Measurements from ENCODE around the gene CPEB3.
A peak's percentile ranks its signal among the peaks of the same experiment; 100 is the strongest.
"Not testable (repeated sequence)": the region's sequence is repeated elsewhere in the genome, so short reads cannot be mapped to it uniquely, and the experiment has no call there.

CPEB3 gene

DNA sequence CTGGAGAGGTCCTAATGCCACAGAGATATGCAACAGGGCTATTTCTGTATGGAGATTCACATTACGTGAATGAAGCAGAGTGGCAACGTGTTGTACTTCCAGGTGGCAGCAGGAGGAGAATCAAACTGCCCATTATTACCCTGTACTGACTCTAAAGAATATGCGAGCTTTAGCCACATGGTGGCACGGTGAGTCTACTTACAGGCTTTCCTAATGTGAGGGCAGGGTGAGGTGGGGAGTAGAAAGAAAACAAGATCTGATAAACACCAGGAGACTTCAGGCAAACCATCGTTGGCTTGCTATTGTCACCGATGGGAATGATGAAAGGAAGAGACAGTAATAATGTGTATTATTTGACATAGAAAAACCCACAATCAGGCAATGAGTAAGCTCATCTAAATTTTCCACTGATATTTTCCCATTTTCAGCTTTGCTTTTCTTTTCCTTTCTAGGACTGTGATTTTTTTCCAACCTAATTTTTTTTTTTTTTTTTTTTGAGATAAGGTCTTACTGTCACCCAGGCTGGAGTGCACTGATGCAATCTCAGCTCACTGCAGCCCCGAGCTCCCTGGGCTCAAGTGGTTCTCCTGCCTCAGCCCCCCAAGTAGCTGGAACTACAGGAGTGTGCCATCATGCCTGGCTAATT is 203.0 kb downstream of the CPEB3 start:
- DNase-seq = peak; percentile 85

DNA sequence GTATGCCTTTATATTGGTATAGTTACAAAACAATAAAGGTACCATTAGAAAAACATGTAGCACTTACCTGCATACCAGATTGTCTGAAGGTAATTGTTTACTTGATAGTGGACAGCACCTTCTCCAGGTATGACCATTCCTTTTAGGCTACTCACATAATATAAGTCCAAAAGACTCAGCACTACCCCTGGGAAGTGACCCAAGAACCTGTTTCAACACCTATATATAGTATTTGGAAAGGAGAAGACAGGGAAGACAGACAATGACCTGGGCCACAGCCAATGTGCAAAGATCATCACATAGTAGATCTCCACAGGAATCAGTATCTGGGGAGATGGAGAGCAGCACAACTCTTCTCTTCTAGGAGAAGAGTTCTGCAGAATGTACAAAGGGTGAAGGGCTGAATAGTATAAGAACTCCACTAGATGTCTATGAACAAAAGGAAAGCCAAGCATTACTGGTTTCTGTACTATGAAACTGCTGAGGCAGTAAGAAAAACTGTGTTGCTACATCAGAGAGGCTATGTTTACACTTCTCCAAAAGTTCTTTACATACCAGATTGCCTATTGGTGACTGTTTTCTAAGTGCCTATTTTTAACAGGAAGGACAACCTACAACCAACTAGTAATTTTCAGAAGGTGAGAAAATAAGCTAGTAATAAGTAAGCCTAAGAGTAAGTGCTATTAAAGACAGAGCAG is 208.1 kb downstream of the CPEB3 start:
- no peak for DNase-seq

DNA sequence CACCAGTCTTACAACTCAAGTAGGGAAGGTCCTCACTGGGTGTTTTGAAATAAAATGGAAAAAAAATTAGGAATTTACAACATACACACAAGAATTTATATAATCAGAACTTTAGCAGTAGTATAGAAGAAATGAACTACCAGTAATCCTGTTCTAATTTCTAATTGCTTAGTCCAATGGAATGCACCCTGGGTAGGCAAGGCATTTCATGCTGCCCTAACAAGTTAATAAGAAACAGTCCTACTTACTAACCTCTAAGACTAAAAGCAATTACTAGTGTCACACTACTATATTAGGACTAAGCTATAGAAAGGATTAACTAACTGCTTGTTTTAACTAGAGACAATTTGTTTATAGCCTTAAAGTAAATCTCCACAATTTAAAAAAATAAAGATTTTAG is 209.2 kb downstream of the CPEB3 start:
- no peak for DNase-seq

DNA sequence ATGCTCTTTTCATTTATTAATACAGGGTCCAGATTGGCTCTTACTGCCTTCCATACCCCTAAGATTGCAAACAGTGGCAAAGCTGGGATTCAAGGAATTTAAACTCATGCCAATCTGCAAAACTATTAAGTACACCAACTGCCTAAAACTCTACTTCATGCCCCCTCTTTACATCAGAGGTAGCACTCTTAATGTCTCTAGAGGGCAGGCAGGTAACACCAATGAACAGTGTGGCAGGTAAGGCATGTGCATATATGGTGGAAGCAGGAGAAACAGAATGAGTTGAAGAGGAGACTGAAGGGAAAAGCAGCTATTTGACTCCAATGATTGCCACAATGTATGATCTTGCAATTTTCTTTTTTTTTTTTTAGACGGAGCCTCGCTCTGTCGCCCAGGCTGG is 210.6 kb downstream of the CPEB3 start:
- DNase-seq = no peak

DNA sequence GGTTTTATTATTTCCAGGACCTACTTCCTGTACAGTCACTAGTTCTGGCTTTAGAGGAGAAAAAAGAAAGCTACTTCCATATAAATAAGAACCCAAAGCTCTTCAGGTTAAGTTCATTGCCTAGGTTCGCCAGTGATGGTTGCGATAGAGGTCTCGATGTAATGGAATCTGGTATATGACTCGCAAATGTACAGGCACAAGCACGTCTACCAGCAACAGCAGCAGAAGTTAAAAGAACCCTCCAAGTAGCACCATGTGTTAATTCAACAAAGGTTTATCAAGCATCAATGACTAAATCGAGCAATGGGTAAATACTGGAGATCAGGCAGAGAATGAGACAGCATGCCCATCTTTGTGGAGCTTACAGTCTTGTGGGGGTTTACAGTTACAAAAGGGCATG is 211.9 kb downstream of the CPEB3 start:
- DNase-seq = no peak

DNA sequence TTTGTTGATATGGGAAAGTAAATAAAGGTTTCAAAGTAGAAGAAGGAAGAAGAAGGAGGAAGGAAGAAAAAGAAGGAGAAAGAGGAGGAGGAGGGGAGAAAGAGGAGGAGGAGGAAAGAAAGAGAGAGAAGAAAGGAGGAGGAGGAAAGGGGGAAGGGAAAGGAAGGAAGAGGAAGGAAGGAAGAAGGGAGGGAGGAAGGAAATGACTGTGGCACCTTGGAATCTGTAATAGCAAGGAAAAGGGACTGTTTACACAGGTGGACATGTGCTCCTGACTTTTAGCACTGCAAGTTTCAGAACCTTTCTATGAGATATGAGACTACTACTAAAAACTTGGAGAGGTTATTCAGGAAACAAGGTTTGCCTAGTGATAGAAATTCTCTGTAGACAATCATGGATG is 214.2 kb downstream of the CPEB3 start:
- DNase-seq = no peak

DNA sequence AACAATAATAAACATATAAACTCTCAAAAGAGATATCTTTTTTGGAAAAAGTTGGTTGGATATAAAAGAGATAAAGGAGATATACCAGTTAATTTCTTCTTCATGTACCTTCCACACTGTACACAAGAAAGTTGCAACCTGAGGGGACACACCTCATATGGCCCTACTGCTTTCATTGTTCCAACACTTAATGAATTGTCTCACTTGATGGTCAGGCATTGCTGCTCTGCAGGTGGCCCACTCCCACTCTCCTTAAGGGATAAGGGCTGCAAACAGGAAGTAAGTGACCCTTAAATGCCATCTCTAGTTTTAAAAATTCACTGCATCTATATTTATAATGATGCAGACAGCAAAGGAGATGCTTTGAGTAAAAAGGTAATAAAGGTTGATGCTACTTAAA is 215.0 kb downstream of the CPEB3 start:
- DNase-seq = no peak

DNA sequence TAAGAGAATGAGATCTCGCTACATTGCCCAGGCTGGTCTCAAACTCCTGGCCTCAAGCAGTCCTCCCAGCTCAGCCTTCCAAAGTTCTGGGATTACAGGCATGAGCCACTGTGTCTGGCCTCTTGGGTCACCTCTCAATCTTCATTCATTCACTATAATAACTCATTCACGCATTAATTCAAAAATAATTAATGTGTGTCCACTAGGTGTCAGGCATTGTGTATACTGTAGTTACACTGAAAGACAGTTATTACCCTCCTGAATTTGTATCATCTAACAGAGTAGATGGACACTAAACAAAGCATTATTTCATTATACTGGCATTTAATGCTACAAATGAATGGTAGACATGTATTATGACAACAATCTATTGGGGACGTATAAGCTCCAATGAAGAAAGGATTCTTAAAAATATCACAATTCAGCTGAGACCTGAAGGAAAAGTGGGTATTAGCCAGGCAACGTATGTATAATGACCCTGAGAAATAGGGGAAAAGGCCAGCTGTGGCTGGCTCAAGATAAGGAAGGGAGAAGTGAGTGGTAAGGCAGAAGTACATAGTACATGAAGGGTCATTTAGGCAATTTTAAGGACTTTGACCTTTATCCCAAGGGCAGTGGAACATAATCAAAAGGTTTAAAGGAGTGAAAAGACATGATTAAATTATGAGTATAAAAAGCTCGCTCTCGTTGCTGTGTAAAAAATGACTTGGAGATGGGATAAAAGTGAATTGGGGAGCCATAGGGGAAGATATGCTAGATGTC is 216.6 kb downstream of the CPEB3 start:
- DNase-seq = no peak

DNA sequence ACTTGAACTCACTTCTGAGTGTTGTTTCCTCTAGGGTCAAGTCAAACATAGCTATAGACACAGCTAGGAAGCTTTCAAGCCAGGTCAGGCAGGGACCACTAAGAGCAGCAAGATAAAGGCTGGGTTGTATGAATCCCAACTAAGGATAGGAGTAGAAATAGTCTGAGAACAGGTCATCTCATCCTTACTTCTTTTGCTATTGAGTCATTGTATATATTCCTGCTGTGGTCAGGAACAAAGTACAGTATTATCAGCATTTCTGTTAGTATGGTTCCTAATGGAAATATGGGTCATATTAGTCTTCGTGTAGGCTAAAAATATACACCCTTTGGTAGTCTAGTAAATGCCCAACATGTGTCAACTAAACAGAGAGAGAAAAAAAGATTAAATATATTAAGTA is 222.0 kb downstream of the CPEB3 start:
- DNase-seq = no peak

DNA sequence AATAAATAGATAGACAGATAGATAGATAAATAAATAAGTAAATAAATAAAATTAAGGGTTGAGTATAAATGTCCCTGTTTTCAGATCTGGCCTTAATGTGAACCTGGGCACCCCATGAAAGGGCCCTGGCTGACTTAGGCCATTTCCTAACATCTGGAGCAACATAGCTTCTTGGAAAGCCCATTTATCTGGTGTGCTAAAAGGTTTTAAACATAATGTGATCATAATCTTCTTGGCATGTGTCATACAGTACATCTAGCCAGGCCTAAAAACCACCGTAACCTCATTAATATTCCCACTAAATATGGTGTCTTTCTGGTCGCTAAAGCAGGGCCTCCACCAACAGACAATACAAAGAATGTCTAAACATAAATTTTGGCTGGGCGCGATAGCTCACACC is 224.5 kb downstream of the CPEB3 start:
- DNase-seq = no peak

DNA sequence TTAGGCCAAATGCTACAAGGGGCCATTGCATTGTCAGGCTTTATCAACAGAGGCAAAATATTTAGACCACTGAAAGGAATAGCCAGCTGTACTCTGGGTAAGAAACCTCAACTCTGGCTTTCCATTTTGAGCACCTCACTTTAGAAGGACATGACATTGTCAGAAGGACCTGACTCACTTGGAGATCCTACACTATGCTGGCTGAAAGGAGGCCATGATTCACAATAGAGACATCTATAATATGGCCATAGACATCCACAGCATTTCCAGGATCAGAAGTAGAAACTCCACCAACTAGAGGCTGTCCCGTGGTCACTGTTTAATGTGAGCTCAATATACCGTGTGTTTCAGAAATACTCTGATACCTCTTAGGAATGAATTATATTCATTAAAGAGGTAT is 226.4 kb downstream of the CPEB3 start:
- DNase-seq = no peak

DNA sequence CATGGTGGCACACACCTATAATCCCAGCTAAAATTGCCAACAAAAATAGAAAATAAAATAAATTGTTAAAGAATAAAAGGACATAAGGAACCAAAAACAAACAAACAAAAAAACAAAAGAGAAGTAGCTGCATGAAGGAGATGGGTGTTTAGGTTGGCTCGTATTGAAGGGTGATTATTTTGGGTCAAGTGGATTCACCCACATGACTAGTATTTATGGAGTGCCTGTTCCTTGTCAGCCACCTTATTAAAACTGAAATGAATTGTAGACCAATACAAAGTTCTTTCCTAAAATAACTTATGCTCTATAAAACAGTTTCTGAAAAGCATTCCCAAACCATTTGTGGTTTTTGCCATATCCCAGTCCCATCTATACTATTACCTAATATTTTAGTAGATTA is 228.6 kb downstream of the CPEB3 start:
- no peak for DNase-seq

DNA sequence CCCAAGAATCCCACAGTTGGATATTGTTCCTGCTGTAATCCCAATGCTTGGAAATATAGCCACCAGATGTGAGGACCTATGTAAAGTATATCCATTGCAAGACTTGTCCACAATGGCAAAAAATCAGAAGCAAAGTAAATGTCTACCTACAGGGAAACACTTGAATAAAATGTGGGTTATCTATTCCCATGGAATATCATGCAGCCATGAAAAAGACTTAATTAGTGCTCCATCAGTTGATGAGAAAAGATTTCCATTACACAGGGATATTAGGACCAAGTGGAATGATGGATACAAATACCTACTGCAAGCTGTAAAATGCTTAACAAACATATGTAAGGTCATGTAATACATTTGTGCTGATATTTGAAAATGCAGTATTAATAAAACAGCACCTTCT is 236.1 kb downstream of the CPEB3 start:
- DNase-seq = no peak

DNA sequence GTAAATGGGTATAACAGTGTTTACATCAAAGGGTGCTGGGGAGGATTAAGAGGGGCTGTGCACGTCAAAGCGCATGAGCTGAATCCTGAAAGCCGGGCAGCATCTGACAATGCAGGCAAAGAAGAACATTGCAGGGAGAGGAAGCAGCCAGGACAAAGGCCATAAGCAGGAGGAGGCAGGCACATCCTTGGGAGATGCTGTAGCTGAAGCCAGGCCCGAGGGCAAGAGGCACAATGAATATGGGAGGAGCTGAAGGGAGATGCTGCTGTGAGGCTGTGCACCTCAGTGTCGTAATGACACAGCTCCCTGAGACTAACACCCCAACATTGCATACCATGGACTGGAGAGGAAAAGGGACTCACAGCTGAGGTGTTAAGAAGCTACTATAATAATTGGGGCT is 238.1 kb downstream of the CPEB3 start:
- DNase-seq = no peak

DNA sequence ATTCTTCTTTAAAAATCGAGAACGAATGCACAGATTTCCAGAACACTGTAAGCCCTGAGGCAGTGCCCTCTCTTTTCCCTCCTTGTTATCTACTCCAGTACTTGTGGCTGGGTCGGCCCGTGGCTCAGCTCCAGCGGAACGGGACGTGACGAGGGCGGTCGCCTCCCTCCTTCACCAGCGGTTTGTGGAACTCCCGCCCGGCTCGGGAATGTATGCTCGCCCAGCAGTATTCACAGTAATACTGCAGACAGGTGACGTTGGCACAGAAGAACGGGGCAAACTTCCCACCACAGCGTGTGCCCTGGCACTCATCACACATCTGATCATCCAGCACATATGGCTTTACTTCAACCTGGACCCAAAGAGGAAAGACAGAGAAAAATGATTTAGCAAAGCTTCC is 238.8 kb downstream of the CPEB3 start:
- no peak for DNase-seq

DNA sequence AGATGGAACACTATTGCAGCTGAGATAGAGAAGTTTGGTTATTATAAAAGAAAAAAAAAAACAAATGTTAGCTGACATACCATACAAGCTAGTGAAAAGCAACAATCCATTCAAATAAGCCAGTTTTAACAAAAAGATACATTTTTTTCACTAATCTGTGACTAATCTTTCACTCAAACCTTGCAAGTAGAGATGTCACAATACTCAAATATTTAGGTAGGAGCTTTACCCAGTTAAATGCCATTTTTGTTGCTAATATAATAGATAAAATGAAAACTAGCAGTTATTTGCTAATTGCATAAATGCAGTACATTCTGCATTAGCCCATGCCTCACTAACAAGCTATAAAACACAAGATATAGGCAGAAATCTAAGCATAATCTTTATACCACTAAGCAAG is 243.7 kb downstream of the CPEB3 start:
- DNase-seq = no peak

DNA sequence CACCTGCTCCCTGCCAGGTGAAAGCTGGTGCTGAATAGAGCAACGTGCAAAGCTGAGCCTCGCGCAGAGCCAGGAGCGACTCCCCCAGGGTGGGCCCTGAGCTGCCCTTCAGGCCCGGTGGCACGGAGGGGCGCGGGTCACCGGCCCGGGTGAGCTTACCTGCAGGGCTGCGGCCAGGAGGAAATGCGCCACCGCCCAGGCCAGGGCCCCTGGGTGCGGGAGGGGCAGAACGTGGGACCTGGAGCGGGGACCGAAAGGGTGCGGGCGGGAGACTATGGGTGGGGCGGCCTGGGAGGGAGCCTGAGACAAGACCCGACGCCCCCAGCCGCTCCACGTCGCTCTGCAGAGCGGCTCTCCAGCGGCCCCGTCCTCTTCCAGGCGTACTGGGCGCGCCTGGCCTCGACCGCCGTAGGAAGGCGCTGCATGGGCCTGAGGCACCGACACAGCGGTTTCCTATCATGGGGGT is 245.2 kb downstream of the CPEB3 start:
- no peak for DNase-seq

DNA sequence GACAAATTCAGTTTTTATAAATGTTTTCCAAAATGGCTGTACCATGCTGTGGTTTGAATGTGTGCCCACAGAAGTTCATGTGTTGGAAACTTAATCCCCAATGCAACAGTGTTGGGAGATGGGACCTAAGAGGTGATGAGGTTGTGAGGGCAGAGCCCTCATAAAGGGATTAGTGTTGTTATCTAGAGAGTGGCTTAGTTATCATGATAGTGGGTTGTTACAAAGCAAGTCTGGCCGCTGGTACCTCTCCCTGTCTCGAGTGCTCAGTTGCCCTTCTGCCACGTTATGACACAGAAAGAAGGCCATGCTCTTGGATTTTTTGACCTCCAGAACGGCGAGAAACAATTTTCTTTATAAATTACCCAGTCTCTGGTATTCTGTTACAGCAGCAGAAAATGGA is 248.3 kb downstream of the CPEB3 start:
- no peak for DNase-seq

DNA sequence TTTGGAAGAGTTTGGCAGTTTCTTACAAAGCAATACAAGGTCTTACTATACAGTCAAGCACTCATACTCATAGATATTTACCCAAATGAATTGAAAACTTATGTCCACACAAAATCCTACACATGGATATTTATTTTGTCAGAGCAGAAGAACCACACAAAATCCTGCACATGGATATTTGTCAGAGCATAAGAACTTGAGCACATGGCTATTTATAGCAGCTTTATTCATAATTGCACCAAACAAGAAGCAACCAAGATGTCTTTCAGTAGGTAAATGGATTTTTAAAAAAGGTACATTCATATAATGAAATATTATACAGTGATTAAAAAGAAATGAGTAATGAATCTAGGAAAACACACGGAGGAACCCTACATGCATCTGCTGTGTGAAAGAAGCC is 251.9 kb downstream of the CPEB3 start:
- DNase-seq = no peak

DNA sequence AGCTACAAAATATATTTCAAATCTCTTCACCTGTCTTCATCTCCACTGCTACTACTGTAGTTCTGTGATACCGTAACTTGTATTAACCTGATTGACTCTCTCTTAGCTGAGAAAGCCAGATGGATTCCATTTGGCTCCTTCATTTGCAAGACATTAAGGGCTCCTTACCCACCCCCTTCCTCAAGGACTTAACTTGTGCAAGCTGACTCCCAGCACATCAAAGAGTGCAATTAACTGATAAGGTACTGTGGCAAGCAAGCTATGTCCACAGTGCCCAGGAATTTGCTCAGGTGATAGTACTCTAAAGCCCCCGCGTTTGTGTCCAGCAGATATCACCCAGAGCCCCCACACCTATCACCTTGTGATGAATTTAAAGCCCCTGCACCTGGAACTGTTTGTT is 257.8 kb downstream of the CPEB3 start:
- DNase-seq = not testable (repeated sequence)

DNA sequence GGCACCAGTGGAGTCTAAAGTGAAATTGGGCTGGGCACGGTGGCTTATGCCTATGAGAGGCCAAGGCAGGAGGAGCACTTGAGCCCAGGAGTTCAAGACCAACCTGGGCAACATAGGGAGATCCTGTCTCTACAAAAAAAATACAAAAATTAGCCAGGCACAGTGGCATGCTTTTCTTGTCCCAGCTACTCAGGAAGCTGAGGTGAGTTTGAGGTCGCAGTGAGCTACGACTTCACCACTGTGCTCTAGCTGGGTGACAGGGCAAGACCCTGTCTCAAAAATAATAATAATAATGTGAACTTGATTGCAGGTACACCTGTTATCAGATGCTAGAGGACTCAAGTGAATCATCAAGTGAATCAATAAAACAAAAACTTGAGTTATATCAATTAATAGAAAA is 259.3 kb downstream of the CPEB3 start:
- DNase-seq = no peak

DNA sequence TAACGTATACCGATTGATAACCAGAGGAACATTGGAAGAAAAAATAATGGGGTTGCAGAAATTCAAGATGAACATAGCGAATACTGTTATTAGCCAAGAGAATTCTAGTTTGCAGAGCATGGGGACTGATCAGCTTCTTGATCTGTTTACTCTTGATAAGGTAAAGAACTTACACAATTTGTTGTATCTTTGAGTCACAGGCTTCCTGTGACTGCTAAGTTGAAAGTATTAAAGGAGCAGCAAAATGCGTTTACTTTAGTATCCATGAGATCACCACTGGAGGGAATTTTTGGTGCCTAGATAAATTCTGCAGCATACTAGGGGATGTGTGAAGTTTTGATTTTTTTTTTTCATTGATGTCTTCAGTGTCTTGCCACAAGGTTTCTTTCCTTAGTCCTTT is 263.7 kb downstream of the CPEB3 start:
- DNase-seq = no peak

DNA sequence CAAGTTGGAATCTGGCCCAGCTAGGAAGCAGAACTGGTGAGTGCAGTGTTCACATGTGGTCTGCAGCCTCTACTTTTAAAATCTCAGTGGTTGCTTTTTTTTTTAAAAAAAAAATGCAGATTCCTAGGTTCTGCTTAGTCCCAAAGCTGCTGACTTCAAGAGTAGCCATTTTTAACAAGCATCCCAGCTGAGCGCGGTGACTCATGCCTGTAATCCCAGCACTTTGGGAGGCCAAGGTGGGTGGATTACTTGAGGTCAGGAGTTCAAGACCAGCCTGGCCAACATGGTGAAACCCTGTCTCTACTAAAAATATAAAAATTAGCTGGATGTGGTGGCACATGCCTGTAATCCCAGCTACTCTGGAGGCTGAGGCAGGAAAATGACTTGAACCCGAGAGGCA is 265.5 kb downstream of the CPEB3 start:
- DNase-seq = not testable (repeated sequence)

DNA sequence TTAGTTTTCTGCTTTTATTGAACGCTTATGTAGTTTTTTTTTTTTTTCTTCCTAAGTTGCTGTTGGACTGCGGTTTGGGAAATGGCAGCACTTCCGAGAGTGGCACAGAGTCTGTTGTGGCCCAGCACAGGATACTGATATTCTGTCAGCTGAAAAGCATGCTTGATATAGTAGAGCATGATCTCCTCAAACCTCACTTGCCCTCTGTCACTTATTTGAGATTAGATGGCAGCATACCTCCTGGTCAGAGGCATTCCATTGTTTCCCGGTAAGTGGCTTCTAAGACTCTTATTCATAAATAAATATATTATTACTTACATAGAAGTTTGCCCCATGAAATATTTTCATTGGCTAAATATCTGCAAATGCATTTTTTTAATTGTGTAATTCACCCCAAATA is 266.2 kb downstream of the CPEB3 start:
- no peak for DNase-seq
